Activated B cell treated with CpG ODN at 0.5 μM for 24 hours (primary cell): ENCODE results near the gene SOX1. TPM values are rescaled to one million over a fixed set of nuclear protein-coding genes. Genes with fewer than 3 reads are reported as not detected.

Experiments
- ATAC-seq: fragments of 200-7000 bp; cut with Tn5 transposase; one replicate; pipeline ENCODE4 v1.10.0; 2021; ENCODE audit warnings: low read depth, mild to moderate bottlenecking, moderate library complexity
- CTCF ChIA-PET: fragments of 350-600 bp; sonication (Branson Sonifier 250); formaldehyde crosslinking; loops from one replicate; lab custom pipeline; 2021; ENCODE audit warnings: antibody characterized with exemption; lab: Charles Lee
- POLR2A ChIA-PET: fragments of 350-600 bp; sonication (Branson Sonifier 250); formaldehyde crosslinking; loops from one replicate; lab custom pipeline; 2021; ENCODE audit warnings: antibody characterized with exemption; lab: Charles Lee
- DNase-seq: peaks from one replicate; pipeline ENCODE4 v3.0.0; 2022
- H3K27ac Mint-ChIP-seq: one replicate; pipeline ENCODE4 v1.8.0; 2020; ENCODE audit warnings: mixed read lengths
- H3K27me3 Mint-ChIP-seq: one replicate; pipeline ENCODE4 v1.8.0; 2021; ENCODE audit warnings: mixed read lengths
- H3K36me3 Mint-ChIP-seq: one replicate; pipeline ENCODE4 v1.8.0; 2021; ENCODE audit warnings: low read depth, mixed read lengths
- H3K4me1 Mint-ChIP-seq: one replicate; pipeline ENCODE4 v1.8.0; 2021; ENCODE audit warnings: mixed read lengths
- H3K4me3 Mint-ChIP-seq: one replicate; pipeline ENCODE4 v1.8.0; 2020; ENCODE audit warnings: mild to moderate bottlenecking, mixed read lengths
- H3K9me3 Mint-ChIP-seq: one replicate; pipeline ENCODE4 v1.8.0; 2020; ENCODE audit warnings: mixed read lengths
- intact Hi-C: fragments of 100-400 bp; cut with micrococcal nuclease; formaldehyde crosslinking; loops from one replicate; pipeline ENCODE4 v1.15.1; 2024
- total RNA-seq: library from RNA; stranded (reverse); gene quantifications from 2 replicates; pipeline ENCODE4 v1.2.3, GENCODE V29; 2022
- TF ChIP-seq, protein P1 (sequence below): fragments of 200-600 bp; IDR thresholded peaks from one replicate; pipeline ENCODE4 v1.8.0; 2022; ENCODE audit warnings: antibody characterized with exemption, mild to moderate bottlenecking

Gene SOX1
- total RNA-seq, 1 donor from 2014 or later, result not detected

DNA sequence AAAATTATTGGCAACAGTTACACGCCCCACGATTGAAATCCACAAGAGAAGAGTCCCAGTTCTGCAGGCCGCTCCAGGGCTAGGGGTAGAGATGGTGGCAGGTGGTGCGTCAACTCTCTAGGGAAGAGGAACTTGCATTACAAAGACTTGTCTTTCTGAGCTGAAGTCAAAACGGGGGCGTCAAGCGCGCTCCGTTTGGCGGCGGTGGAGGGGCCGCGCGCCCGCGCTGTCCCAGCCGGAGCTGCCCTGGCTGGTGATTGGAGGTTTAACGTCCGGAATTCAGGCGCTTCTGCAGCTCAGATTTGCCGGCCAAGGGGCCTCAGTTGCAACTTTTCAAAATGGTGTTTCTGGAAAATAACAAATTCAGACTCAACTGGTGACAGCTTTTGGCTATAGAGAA lies 38.9 kb downstream of the SOX1 start:
- H3K4me1 Mint-ChIP-seq, result no peaks in the 10 kb centered on the region
- H3K36me3 Mint-ChIP-seq, result no peaks in the 10 kb centered on the region
- CTCF ChIA-PET, result interaction anchor here (0.6 kb wide), 1 partner anchor 100 kb away, joined by 3 read pairs; no protein-coding TSS in a partner anchor
- ATAC-seq (no peak), DNase-seq (no peak)
- POLR2A ChIA-PET, result no interaction called here
- no peak overlapping the region for H3K4me3 Mint-ChIP-seq
- TF ChIP-seq, protein P1, sequence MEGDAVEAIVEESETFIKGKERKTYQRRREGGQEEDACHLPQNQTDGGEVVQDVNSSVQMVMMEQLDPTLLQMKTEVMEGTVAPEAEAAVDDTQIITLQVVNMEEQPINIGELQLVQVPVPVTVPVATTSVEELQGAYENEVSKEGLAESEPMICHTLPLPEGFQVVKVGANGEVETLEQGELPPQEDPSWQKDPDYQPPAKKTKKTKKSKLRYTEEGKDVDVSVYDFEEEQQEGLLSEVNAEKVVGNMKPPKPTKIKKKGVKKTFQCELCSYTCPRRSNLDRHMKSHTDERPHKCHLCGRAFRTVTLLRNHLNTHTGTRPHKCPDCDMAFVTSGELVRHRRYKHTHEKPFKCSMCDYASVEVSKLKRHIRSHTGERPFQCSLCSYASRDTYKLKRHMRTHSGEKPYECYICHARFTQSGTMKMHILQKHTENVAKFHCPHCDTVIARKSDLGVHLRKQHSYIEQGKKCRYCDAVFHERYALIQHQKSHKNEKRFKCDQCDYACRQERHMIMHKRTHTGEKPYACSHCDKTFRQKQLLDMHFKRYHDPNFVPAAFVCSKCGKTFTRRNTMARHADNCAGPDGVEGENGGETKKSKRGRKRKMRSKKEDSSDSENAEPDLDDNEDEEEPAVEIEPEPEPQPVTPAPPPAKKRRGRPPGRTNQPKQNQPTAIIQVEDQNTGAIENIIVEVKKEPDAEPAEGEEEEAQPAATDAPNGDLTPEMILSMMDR, result no peak
- peaks cover 46% of the 10 kb centered on the region for H3K27me3 Mint-ChIP-seq
- no peaks in the 10 kb centered on the region for H3K9me3 Mint-ChIP-seq
- no peak overlapping the region for H3K27ac Mint-ChIP-seq
- intact Hi-C loops, result no loop called here

DNA sequence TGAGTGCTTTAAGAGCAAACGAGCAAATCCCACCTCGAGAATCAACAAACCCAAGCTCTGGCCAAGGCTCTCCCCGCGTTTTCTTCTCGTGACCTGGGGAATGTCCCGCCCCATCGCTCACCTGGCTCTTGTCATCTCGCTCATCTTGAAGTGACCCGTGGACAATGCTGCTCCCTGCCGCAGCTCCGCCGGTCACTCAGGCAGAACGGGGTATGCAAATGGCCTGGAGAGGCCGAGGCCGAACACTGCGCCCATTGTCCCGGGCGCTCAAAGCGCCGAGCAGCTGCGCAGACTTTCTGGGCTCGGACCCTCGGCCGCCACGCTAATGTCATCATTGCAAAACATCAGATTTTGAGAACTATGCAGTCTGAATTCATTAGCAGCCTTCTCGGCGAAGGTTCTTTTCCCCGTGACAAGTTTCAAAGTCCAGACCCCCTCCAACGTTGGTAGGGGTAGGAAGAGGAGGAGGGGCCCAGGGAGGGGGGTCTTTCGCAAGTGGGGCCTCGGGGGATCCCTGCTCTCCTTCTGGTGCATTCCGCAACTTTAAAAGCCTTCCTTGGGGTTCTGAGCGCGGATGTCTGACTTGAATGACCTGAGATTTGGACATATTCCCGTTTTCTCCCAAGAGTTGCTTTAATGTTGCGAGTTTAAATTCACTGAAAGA lies 39.7 kb downstream of the SOX1 start:
- CTCF ChIA-PET, result interaction anchor here (0.6 kb wide), 1 partner anchor 100 kb away, joined by 3 read pairs; no protein-coding TSS in a partner anchor
- Mint-ChIP-seq H3K27me3 (peaks cover 40% of the 10 kb centered on the region), H3K4me1 (no peaks in the 10 kb centered on the region), H3K27ac (no peak overlapping the region), H3K36me3 (no peaks in the 10 kb centered on the region), H3K4me3 (no peak overlapping the region), H3K9me3 (no peaks in the 10 kb centered on the region)
- TF ChIP-seq, protein P1, result no peak
- POLR2A ChIA-PET, result no interaction called here
- DNase-seq (no peak), ATAC-seq (no peak)
- intact Hi-C loops, result no loop called here

- ChIA-PET CTCF (no interaction called here), POLR2A (no interaction called here)
- Mint-ChIP-seq H3K4me3 (no peak overlapping the region), H3K27me3 (peaks cover 33% of the 10 kb centered on the region), H3K36me3 (no peaks in the 10 kb centered on the region), H3K9me3 (no peaks in the 10 kb centered on the region), H3K4me1 (no peaks in the 10 kb centered on the region), H3K27ac (no peak overlapping the region)
- DNase-seq (no peak), ATAC-seq (no peak)
- intact Hi-C loops, result no loop called here
- TF ChIP-seq, protein P1, result no peak
Observed at GRCh38 chr13:112107289-112107688, 40.3 kb downstream of the SOX1 start.

DNA sequence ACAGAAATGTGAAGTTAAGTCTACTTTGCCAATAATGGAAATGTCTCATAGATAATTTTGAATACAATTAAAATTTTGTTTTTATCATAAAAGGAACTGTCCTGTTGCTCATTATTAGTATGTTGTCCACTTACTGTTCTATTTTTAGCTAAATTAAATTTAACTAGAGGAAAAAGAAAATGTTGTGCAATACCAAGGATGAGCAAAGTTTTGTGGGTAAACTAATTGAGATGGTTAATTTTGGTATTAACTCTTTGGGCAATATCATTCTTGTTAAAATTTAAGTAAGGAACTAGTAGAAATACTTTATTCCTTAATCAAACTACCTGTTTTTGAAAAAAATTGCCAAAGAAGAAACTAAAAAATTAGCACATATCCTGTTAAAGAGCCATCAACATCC lies 43.5 kb downstream of the SOX1 start:
- DNase-seq, result no peak
- Mint-ChIP-seq H3K27me3 (peaks cover 36% of the 10 kb centered on the region), H3K27ac (no peak overlapping the region), H3K36me3 (no peaks in the 10 kb centered on the region), H3K4me3 (no peak overlapping the region), H3K4me1 (no peaks in the 10 kb centered on the region), H3K9me3 (no peaks in the 10 kb centered on the region)
- TF ChIP-seq, protein P1, result no peak
- no peak for ATAC-seq
- ChIA-PET CTCF (no interaction called here), POLR2A (no interaction called here)
- intact Hi-C loops, result no loop called here

DNA sequence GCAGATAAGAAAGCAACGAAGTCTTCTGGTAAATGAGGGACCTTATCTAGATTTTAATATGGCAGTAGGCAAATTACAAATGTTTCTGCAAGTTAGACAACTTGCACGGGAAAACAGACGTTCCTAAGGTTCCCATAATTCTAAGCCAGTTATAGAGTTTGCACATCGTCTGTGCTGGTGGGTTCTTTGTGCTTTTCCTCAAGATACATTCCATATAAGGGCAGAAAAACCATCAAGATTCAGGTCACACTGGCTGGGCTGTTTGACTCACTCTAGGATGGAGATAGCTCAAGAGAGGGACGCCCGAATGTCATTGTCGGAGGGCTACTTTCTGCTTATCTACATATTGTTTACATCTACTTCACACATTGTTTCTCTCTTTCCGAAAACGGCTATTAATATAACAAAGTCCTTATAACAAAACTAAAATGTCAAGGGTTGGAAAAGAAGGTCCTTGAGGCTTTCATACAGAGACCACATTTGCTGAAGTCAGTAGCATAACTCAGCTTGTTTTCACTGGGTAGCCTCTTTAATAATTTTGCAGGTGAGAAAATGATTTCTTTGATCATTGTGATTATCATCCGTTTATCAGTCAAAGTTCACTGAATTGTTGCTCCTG lies 44.4 kb downstream of the SOX1 start:
- TF ChIP-seq, protein P1, result no peak
- intact Hi-C loops, result no loop called here
- no peaks in the 10 kb centered on the region for H3K9me3 Mint-ChIP-seq
- POLR2A ChIA-PET, result no interaction called here
- H3K4me1 Mint-ChIP-seq, result no peaks in the 10 kb centered on the region
- H3K27ac Mint-ChIP-seq, result no peak overlapping the region
- CTCF ChIA-PET, result no interaction called here
- H3K36me3 Mint-ChIP-seq, result no peaks in the 10 kb centered on the region
- H3K4me3 Mint-ChIP-seq, result no peak overlapping the region
- ATAC-seq, result no peak
- DNase-seq, result no peak
- peaks cover 30% of the 10 kb centered on the region for H3K27me3 Mint-ChIP-seq
